IMR-90 (cell line): ENCODE data around the gene ASTN2. TPM values are rescaled to one million over a fixed set of nuclear protein-coding genes. Genes with fewer than 3 reads are reported as not detected.

ENCODE experiments used
- ATAC-seq: fragments of 200-7000 bp; cut with Tn5 transposase; 2 replicates; pipeline ENCODE4 v1.9.1; 2020; ENCODE audit warnings: low read depth, mild to moderate bottlenecking, moderate library complexity
- BruUV-seq: library from RNA; stranded (reverse); fragments of 400-500 nt; replicated peaks from 2 replicates; lab custom pipeline; 2021; lab: Mats Ljungman, UMichigan
- CTCF ChIA-PET: fragments of 300-600 bp; formaldehyde crosslinking; extraction: SDS; loops from one replicate; lab custom pipeline; 2021; ENCODE audit warnings: antibody characterized with exemption; lab: Yijun Ruan, JAX
- POLR2A ChIA-PET: fragments of 300-600 bp; sonication (Branson Sonifier 250); formaldehyde crosslinking; loops from one replicate; lab custom pipeline; 2022; ENCODE audit warnings: antibody characterized with exemption; ENCODE audit not compliant: unreplicated experiment; lab: Charles Lee
- DNase-seq: peaks from one replicate; pipeline ENCODE4 v3.0.0; 2013
- H2AFZ ChIP-seq: replicated peaks from 2 replicates; pipeline ENCODE3; 2013; ENCODE audit warnings: low read length, mild to moderate bottlenecking; ENCODE audit not compliant: poor library complexity
- H2AK5ac ChIP-seq: 2 replicates; pipeline ENCODE4 v1.6.1; 2013; ENCODE audit warnings: low read depth, low read length, inconsistent platforms
- H2AK9ac ChIP-seq: replicated peaks from 2 replicates; pipeline ENCODE3; 2013; ENCODE audit warnings: mild to moderate bottlenecking, low read depth, low read length, moderate library complexity; ENCODE audit not compliant: poor library complexity
- H2BK120ac ChIP-seq: 2 replicates; pipeline ENCODE4 v1.6.1; 2013; ENCODE audit warnings: low read depth, low read length, inconsistent platforms
- H2BK15ac ChIP-seq: 3 replicates; pipeline ENCODE4 v1.6.1; 2013; ENCODE audit warnings: low read depth, low read length, inconsistent platforms
- H2BK20ac ChIP-seq: 2 replicates; pipeline ENCODE4 v1.6.1; 2013; ENCODE audit warnings: low read depth, mild to moderate bottlenecking, inconsistent platforms, low read length, moderate library complexity
- H2BK5ac ChIP-seq: 2 replicates; pipeline ENCODE4 v1.6.1; 2013; ENCODE audit warnings: mild to moderate bottlenecking, low read depth, low read length, inconsistent platforms; ENCODE audit not compliant: poor library complexity, severe bottlenecking
- H3K14ac ChIP-seq: replicated peaks from 2 replicates; pipeline ENCODE4 v1.6.1; 2013; ENCODE audit warnings: low read depth, low read length, inconsistent platforms
- H3K18ac ChIP-seq: 2 replicates; pipeline ENCODE4 v1.6.1; 2013; ENCODE audit warnings: low read depth, low read length, control low read depth
- H3K23ac ChIP-seq: 2 replicates; pipeline ENCODE4 v1.6.1; 2013; ENCODE audit warnings: low read depth, low read length, inconsistent platforms
- H3K27ac ChIP-seq: 2 replicates; pipeline ENCODE4 v1.5.1; 2013; ENCODE audit warnings: mild to moderate bottlenecking, control low read depth, low read length; ENCODE audit not compliant: insufficient read depth
- H3K27me3 ChIP-seq: 2 replicates; pipeline ENCODE4 v1.6.1; 2013; ENCODE audit warnings: low read length; ENCODE audit not compliant: control insufficient read depth, insufficient read depth
- H3K36me3 ChIP-seq: 2 replicates; pipeline ENCODE4 v1.6.1; 2013; ENCODE audit warnings: low read length, mixed read lengths; ENCODE audit not compliant: control insufficient read depth, insufficient read depth
- H3K4ac ChIP-seq: 2 replicates; pipeline ENCODE4 v1.6.1; 2013; ENCODE audit warnings: low read depth, low read length, inconsistent platforms
- H3K4me1 ChIP-seq: 2 replicates; pipeline ENCODE4 v1.6.1; 2013; ENCODE audit warnings: low read length, mixed read lengths; ENCODE audit not compliant: control insufficient read depth, insufficient read depth
- H3K4me2 ChIP-seq: 2 replicates; pipeline ENCODE4 v1.6.1; 2013; ENCODE audit warnings: low read depth, mild to moderate bottlenecking, control low read depth, low read length, moderate library complexity
- H3K4me3 ChIP-seq: 2 replicates; pipeline ENCODE4 v1.5.1; 2013; ENCODE audit warnings: low read depth, mild to moderate bottlenecking, control low read depth, low read length, moderate library complexity; ENCODE audit not compliant: insufficient read depth
- H3K56ac ChIP-seq: 2 replicates; pipeline ENCODE4 v1.6.1; 2013; ENCODE audit warnings: low read length, inconsistent platforms; ENCODE audit not compliant: insufficient read depth; ENCODE audit errors: extremely low read depth
- H3K79me1 ChIP-seq, 2 experiments: 2 replicates each; pipeline ENCODE4 v1.6.1; 2013; ENCODE audit warnings: low read length in 2 of 2, inconsistent platforms in 1 of 2, low read depth in 1 of 2
- H3K9ac ChIP-seq: 2 replicates; pipeline ENCODE4 v1.6.1; 2013; ENCODE audit warnings: low read depth, low read length, control low read depth
- H3K9me1 ChIP-seq: 2 replicates; pipeline ENCODE4 v1.6.1; 2013; ENCODE audit warnings: low read length, inconsistent platforms; ENCODE audit not compliant: insufficient read depth
- H3K9me3 ChIP-seq: 2 replicates; pipeline ENCODE4 v1.6.1; 2013; ENCODE audit warnings: low read length; ENCODE audit not compliant: control insufficient read depth, insufficient read depth
- H4K20me1 ChIP-seq: 2 replicates; pipeline ENCODE4 v1.6.1; 2013; ENCODE audit warnings: low read length, inconsistent platforms; ENCODE audit not compliant: insufficient read depth
- H4K5ac ChIP-seq: 2 replicates; pipeline ENCODE4 v1.6.1; 2013; ENCODE audit warnings: mild to moderate bottlenecking, low read depth, low read length, control low read depth
- H4K8ac ChIP-seq, 2 experiments: 2 replicates each; pipeline ENCODE4 v1.6.1; 2013; ENCODE audit warnings: low read depth in 2 of 2, low read length in 2 of 2, control low read depth in 1 of 2, inconsistent platforms in 1 of 2
- H4K91ac ChIP-seq: 2 replicates; pipeline ENCODE4 v1.6.1; 2013; ENCODE audit warnings: low read depth, low read length, inconsistent platforms; ENCODE audit not compliant: insufficient read depth
- NFE2L2 ChIP-seq: fragments of 150-350 bp; IDR thresholded peaks from 2 replicates; pipeline ENCODE4 v1.6.1; 2016; ENCODE audit warnings: low read depth, mild to moderate bottlenecking, low read length
- RAD21 ChIP-seq: IDR thresholded peaks from 2 replicates; pipeline ENCODE4 v1.6.1; 2012; ENCODE audit warnings: low read length, improper control_type of control experiment
- WGBS, 2 experiments: methylation state at CpG; one replicate each; pipeline versions ENCODE4 v1.1.5 to v1.1.7; 2013; ENCODE audit warnings: missing lambda C conversion rate in 2 of 2; ENCODE audit not compliant: insufficient read length in 1 of 2; ENCODE audit errors: extremely low coverage in 2 of 2; 5-methylcytosine and 5-hydroxymethylcytosine counted together
- dilution Hi-C: fragments of 300-500 bp; cut with HindIII; formaldehyde crosslinking; loops from one replicate; pipeline ENCODE4 v1.14.3; 2018; ENCODE audit warnings: low sequenced_read_pairs; ENCODE audit not compliant: unreplicated experiment
- in situ Hi-C: fragments of 300-500 bp; cut with MboI; formaldehyde crosslinking; loops from 3 replicates; pipeline ENCODE4 v1.14.3; 2019; ENCODE audit warnings: low sequenced_read_pairs, inconsistent platforms, mixed read lengths
- intact Hi-C: fragments of 100-400 bp; cut with micrococcal nuclease; formaldehyde crosslinking; loops from 2 replicates; pipeline ENCODE4 v1.10.0; 2022
- polyA plus RNA-seq, 3 experiments: library from polyadenylated mRNA; depleted of rRNA; stranded (reverse); fragments of >200 nt; gene quantifications; 2 replicates each; pipeline ENCODE4 v1.2.3, GENCODE V29; 2012; ENCODE audit warnings: low replicate concordance in 1 of 3
- total RNA-seq: library from RNA; depleted of rRNA; stranded (reverse); fragments of >200 nt; gene quantifications from 2 replicates; pipeline ENCODE4 v1.2.3, GENCODE V29; 2012

Gene ASTN2
- total and polyA plus RNA-seq, 2 of the 4 experiments (the other 2 are of a cell fraction): 3.8 to 6.8 TPM

GRCh38 chr9:116476002-116476401 lies 938.9 kb downstream of the ASTN2 start:
- no peaks in the 10 kb centered on the region for H3K79me1 ChIP-seq
- WGBS, 2 experiments: 100% methylated on average over 1 of the region's 6 CpGs; no CpG with 5 or more reads in 1 of the 2 experiments
- H3K4me2 ChIP-seq: no peak overlapping the region
- POLR2A ChIA-PET: no interaction called here
- no peaks in the 10 kb centered on the region for H3K27me3 ChIP-seq
- no peak overlapping the region for H2BK120ac ChIP-seq
- H3K27ac ChIP-seq: no peak overlapping the region
- DNase-seq (no peak), ATAC-seq (no peak)
- H3K14ac ChIP-seq: no peak overlapping the region
- no peaks in the 10 kb centered on the region for H3K36me3 ChIP-seq
- H2AK9ac ChIP-seq: no peak overlapping the region
- H3K18ac ChIP-seq: no peak overlapping the region
- H4K8ac ChIP-seq: no peak overlapping the region
- no peak overlapping the region for H4K91ac ChIP-seq
- in situ Hi-C loops: no loop called here
- H2BK5ac ChIP-seq: no peak overlapping the region
- BruUV-seq: no TSS peak
- peaks cover 11% of the 10 kb centered on the region for H3K4me1 ChIP-seq
- no peak overlapping the region for H3K4me3 ChIP-seq
- no peak overlapping the region for H3K4ac ChIP-seq
- intact Hi-C loops: no loop called here
- H2AK5ac ChIP-seq: no peak overlapping the region
- H3K9me1 ChIP-seq: peaks cover 4% of the 10 kb centered on the region; the same call in 1 of the 2 replicates
- dilution Hi-C loops: no loop called here
- H2BK15ac ChIP-seq: no peak overlapping the region
- no peaks in the 10 kb centered on the region for H4K20me1 ChIP-seq
- H2AFZ ChIP-seq: no peak overlapping the region
- H4K5ac ChIP-seq: no peak overlapping the region
- no peak overlapping the region for H3K56ac ChIP-seq
- CTCF ChIA-PET: interaction anchor here (0.5 kb wide), 1 partner anchor 528 kb away, joined by 5 read pairs; no protein-coding TSS in a partner anchor
- H3K9me3 ChIP-seq: no peaks in the 10 kb centered on the region
- H2BK20ac ChIP-seq: no peak overlapping the region
- no peak overlapping the region for H3K9ac ChIP-seq
- H3K23ac ChIP-seq: no peak overlapping the region
- TF ChIP-seq RAD21 (no peak), NFE2L2 (no peak)
